Panc1 (cell line): Measurements from ENCODE around the gene TFAP2B. TPM values are rescaled to one million over a fixed set of nuclear protein-coding genes. Genes with fewer than 3 reads are reported as not detected.

Experiments used
- ATAC-seq: fragments of 200-7000 bp; cut with Tn5 transposase; 2 replicates; pipeline ENCODE4 v1.9.1; 2020; ENCODE audit warnings: mild to moderate bottlenecking, moderate library complexity
- BruUV-seq: library from RNA; stranded (reverse); fragments of 400-500 nt; replicated peaks from 2 replicates; lab custom pipeline; 2021; lab: Mats Ljungman, UMichigan
- CTCF ChIA-PET: fragments of 300-600 bp; sonication (Branson Sonifier 250); formaldehyde crosslinking; loops from one replicate; lab custom pipeline; 2022; ENCODE audit warnings: antibody characterized with exemption; lab: Charles Lee
- POLR2A ChIA-PET: fragments of 300-600 bp; sonication (Branson Sonifier 250); formaldehyde crosslinking; loops from one replicate; lab custom pipeline; 2022; ENCODE audit warnings: antibody characterized with exemption; lab: Charles Lee
- DNase-seq: peaks from one replicate; pipeline ENCODE4 v3.0.0-alpha.2; 2010; ENCODE audit warnings: low read depth, low spot score
- H3K27ac ChIP-seq: 2 replicates; pipeline ENCODE4 v1.5.1; 2011; ENCODE audit warnings: mild to moderate bottlenecking, low read length, inconsistent platforms
- H3K27me3 ChIP-seq: fragments of 200-500 bp; sonication (Bioruptor generic); 2 replicates; pipeline ENCODE4 v1.6.0; 2014; ENCODE audit warnings: low read length, inconsistent platforms; ENCODE audit not compliant: control insufficient read depth, insufficient read depth
- H3K36me3 ChIP-seq: fragments of 200-500 bp; sonication (Bioruptor generic); 2 replicates; pipeline ENCODE4 v1.5.1; 2014; ENCODE audit warnings: inconsistent platforms, mild to moderate bottlenecking, low read length, moderate library complexity; ENCODE audit not compliant: control insufficient read depth, insufficient read depth
- H3K4me1 ChIP-seq: 2 replicates; pipeline ENCODE4 v1.5.1; 2011; ENCODE audit warnings: inconsistent platforms, mild to moderate bottlenecking, low read length, moderate library complexity; ENCODE audit not compliant: control insufficient read depth, insufficient read depth
- H3K4me3 ChIP-seq, 2 experiments: 2 replicates each; pipeline ENCODE4 v1.5.1; 2011 to 2012; ENCODE audit warnings: low read depth in 2 of 2, low read length in 2 of 2, mild to moderate bottlenecking in 2 of 2, inconsistent platforms in 1 of 2, moderate library complexity in 1 of 2
- H3K9me3 ChIP-seq: fragments of 200-500 bp; sonication (Bioruptor generic); 2 replicates; pipeline ENCODE4 v1.5.1; 2014; ENCODE audit warnings: low read depth, mild to moderate bottlenecking, inconsistent platforms, low read length, moderate library complexity; ENCODE audit not compliant: control insufficient read depth, insufficient read depth
- CTCF ChIP-seq: fragments of 450-650 bp; IDR thresholded peaks from 2 replicates; pipeline ENCODE4 v1.5.1; 2017; ENCODE audit warnings: mild to moderate bottlenecking
- POLR2AphosphoS5 ChIP-seq: IDR thresholded peaks from 2 replicates; pipeline ENCODE4 v1.6.1; 2012; ENCODE audit warnings: mild to moderate bottlenecking, low read depth, low read length, moderate library complexity
- REST ChIP-seq, 2 experiments: IDR thresholded peaks; 2 replicates each; pipeline ENCODE4 v1.6.1; 2011 to 2012; ENCODE audit warnings: low read depth in 2 of 2, control low read depth in 1 of 2, low read length in 1 of 2, mild to moderate bottlenecking in 1 of 2, moderate library complexity in 1 of 2; ENCODE audit not compliant: insufficient read depth in 1 of 2
- SIN3A ChIP-seq: IDR thresholded peaks from 2 replicates; pipeline ENCODE4 v1.6.1; 2012; ENCODE audit warnings: low read depth, mild to moderate bottlenecking, low read length, moderate library complexity, borderline replicate concordance; ENCODE audit not compliant: insufficient read depth
- TCF7L2 ChIP-seq: IDR thresholded peaks from 2 replicates; pipeline ENCODE4 v1.6.1; 2011; ENCODE audit warnings: mild to moderate bottlenecking, low read depth, low read length, inconsistent platforms
- in situ Hi-C: cut with HindIII; loops from 2 replicates; pipeline ENCODE4 v1.10.0; 2016; ENCODE audit warnings: low sequenced_read_pairs, low pct_unique_long_range_greater_than_20kb
- intact Hi-C: fragments of 100-400 bp; cut with micrococcal nuclease; formaldehyde crosslinking; loops from one replicate; pipeline ENCODE4 v1.10.0; 2022; ENCODE audit not compliant: unreplicated experiment
- total RNA-seq: library from RNA; stranded (reverse); gene quantifications from one replicate; pipeline ENCODE4 v1.2.1, GENCODE V29; 2021; ENCODE audit not compliant: unreplicated experiment

TFAP2B gene
- total RNA-seq, 1 experiment from 2014 or later = not detected

GRCh38 chr6:50848989-50849795 is 30.5 kb downstream of the TFAP2B start:
- H3K4me1 ChIP-seq = no peaks in the 10 kb centered on the region
- H3K27me3 ChIP-seq = peaks cover 3% of the 10 kb centered on the region; the same call in 1 of the 2 replicates
- H3K9me3 ChIP-seq = no peaks in the 10 kb centered on the region
- intact Hi-C loops (no loop called here), in situ Hi-C loops (no loop called here)
- ChIA-PET POLR2A (no interaction called here), CTCF (no interaction called here)
- H3K36me3 ChIP-seq = no peaks in the 10 kb centered on the region
- no peak overlapping the region for H3K27ac ChIP-seq
- no peak overlapping the region for H3K4me3 ChIP-seq
- TF ChIP-seq TCF7L2 = no peak
- ATAC-seq = no peak
- no TSS peak for BruUV-seq
- no peak for DNase-seq

GRCh38 chr6:50849796-50850180 is 31.1 kb downstream of the TFAP2B start:
- POLR2A ChIA-PET = no interaction called here

More at GRCh38 chr6:50849796-50850180, 31.1 kb downstream of the TFAP2B start:
- H3K36me3 ChIP-seq = no peaks in the 10 kb centered on the region
- DNase-seq (no peak), ATAC-seq (no peak)
- intact Hi-C loops (no loop called here), in situ Hi-C loops (no loop called here)
- H3K27me3 ChIP-seq = no peaks in the 10 kb centered on the region
- no TSS peak for BruUV-seq
- H3K9me3 ChIP-seq = no peaks in the 10 kb centered on the region
- TF ChIP-seq REST (IDR thresholded peaks at IDR 0.05; ENCODE audit: insufficient read depth in 1 of 2, low read depth in 2 of 2, low read length in 1 of 2) (no peak), TCF7L2 (no peak), POLR2AphosphoS5 (no peak), CTCF (no peak), SIN3A (no peak)
- no peak overlapping the region; a peak in 1 of 4 replicates for H3K4me3 ChIP-seq
- no peak overlapping the region for H3K27ac ChIP-seq
- CTCF ChIA-PET = no interaction called here
- no peaks in the 10 kb centered on the region for H3K4me1 ChIP-seq
